GM21447 (cell line): ENCODE data around the gene NUDT9.
"Not testable (repeated sequence)": the region's sequence is repeated elsewhere in the genome, so short reads cannot be mapped to it uniquely, and the experiment has no call there.

ENCODE experiments used
- ATAC-seq: cut with Tn5 transposase; IDR thresholded peaks from one replicate; pipeline ENCODE4 v1.9.1; 2021; ENCODE audit not compliant: unreplicated experiment

NUDT9 gene

GRCh38 chr4:87406902-87407301, 15.5 kb upstream of the NUDT9 start:
- not testable (repeated sequence) for ATAC-seq

- no peak for ATAC-seq
Measured at GRCh38 chr4:87409420-87409939, 12.9 kb upstream of the NUDT9 start.

DNA sequence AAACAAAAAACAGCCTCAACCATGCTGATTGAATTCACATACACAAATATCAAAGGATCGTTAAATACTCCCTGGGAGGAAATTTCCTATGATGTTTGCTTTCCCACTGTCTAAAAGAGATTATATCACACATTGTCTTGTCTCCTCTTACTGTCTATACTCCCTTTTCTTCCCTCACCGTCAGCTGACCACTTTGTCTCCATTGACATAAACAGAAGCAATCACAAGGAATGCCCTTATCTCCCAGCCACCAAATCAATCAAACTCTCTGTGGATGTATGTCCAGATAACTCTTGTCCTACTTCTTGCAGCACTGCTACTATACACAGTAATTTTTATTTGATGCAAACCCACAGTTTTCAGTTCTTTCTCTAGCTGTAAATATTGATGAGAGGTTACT, 12.2 kb upstream of the NUDT9 start:
- ATAC-seq, result no peak

GRCh38 chr4:87410679-87411078, 11.7 kb upstream of the NUDT9 start:
- no peak for ATAC-seq

- ATAC-seq, result no peak
Measured at GRCh38 chr4:87414816-87415215, 7.6 kb upstream of the NUDT9 start.

- no peak for ATAC-seq
Measured at GRCh38 chr4:87416965-87417364, 5.4 kb upstream of the NUDT9 start.

- ATAC-seq, result not testable (repeated sequence)
Measured at GRCh38 chr4:87418410-87418809, 4.0 kb upstream of the NUDT9 start.

DNA sequence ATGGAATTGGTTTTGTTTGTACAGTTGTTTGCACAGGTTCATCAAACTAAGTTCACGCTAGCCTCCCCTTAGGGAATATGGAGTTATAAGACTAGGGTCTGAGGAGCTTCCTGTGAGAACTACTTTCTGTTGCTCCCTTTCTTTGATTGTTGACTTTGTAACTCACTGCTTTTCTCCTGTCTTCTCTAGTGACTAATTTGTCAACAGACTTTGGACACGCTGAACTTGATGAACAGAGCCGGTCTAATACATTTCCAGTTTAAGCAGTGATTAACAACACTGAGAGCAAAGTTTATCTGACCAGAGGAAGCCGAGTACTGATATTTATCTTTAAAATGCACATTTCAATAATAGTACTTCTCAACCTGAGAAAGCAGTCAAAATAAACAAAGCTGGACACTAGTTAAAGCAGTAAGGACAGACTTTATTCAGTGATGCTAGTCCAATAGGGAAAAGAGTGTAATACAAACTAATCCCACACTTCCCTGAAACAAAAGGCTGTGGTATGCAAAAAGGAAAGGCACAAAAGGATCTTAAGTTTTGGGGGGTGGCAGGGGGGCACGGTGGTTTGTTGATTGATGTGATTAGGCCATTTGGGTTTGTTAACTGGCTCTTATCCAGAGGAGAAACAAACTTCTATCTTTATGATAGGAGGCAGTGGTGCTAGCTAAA, 2.7 kb upstream of the NUDT9 start:
- no peak for ATAC-seq

GRCh38 chr4:87420276-87420830, 2.0 kb upstream of the NUDT9 start:
- ATAC-seq, result no peak

DNA sequence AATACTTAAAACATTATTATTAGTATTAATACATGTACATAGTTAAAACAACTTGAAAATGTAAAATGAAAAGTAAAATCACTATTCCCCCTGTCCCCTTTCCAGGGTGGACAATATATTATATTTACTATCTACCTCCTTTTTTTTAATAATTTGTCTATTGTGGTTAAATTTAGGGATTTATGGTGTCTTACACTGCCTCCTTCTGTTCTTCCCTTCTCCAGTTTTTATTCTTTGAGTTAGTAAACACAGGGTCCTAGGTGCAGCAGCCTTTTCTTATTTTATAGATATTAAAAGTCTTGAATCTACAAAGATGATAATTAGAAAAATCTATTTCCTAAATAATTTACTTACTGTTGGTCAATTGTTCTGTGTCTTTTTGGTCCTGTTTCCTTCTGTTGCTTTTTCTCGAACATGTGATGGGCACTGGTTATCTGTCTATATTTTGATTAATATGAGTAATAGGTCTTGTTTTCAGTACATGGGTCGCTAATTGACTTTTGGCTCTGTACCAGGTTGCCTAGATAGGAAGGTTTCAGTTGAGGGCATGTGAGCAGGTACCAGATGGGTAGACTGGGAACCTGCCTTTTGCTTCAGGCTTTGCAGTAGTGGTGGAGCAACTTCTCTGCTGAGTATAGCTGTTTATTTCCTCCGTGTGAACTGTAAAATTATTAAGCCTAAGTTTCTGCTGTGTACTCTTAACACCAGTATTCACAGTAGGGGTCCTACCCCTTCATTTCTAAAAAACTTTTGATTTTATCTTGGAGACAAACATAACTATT, 1.1 kb downstream of the NUDT9 start:
- ATAC-seq, result no peak

GRCh38 chr4:87424099-87424543, 1.7 kb downstream of the NUDT9 start:
- ATAC-seq, result not testable (repeated sequence)

DNA sequence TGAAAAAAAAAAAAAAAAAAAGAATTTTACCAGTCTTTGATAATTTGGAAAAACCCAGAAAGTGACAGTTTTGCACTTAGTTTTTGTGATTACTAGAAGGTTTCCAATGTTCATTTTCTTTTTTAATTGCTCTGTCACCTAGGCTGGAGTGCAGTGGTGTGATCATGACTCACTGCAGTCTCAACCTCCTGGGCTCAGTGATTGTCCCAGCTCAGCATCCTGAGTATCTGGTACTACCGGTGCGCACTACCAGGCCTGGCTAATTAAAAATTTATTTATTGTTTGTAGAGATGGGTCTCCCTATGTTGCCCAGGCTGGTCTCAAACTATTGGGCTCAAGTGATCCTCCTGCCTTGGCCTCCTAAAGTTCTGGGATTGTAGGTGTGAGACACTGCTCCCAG, 3.3 kb downstream of the NUDT9 start:
- no peak for ATAC-seq

DNA sequence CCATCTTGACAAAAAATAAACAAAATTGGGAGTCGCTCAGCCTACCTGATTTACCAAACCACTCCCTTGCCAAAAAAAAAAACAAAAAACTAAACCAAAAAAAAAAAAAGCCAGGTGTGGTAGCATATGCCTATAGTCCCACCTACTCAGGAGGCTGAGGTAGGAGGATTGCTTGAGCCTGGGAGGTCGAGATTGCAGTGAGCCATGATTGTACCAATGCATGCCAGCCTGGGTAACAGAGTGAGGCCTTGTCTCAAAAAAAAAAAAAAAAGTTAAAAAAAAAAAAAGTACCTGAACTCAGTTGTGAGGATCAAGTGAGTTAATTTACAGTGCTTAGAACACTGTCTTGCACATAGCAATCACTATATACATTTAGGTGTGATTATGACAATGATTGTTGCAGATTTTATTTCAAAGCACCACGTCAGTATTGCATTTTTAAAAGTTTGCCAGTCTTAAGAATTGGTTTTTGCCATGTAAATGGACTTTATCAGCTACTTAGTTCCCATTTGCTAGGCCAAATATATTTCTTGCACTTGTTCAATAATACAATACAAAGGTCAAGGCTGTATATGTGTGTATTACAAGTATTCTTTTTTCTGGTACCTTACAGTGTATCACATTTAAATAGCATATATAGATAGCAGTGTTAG, 4.6 kb downstream of the NUDT9 start:
- ATAC-seq, result no peak

- ATAC-seq, result no peak
Measured at GRCh38 chr4:87427518-87427868, 5.1 kb downstream of the NUDT9 start.

DNA sequence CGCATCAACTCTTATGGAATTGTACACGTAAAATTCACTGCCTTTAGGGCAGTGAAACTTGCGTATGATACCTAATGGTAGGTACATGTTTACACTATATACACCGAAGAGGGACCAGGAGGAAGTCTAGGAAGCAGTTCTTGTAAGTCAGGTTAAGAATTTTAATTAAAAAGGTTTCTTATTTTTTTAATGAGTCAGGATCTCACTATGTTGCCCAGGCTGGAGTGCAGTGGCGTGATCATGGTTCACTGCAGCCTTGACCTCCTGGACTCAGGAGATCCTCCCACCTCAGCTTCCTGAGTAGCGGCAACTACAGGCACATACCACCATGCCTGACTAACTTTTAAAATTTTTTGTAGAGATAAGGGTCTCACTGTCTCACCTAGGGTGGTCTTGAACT, 6.6 kb downstream of the NUDT9 start:
- ATAC-seq, result no peak

DNA sequence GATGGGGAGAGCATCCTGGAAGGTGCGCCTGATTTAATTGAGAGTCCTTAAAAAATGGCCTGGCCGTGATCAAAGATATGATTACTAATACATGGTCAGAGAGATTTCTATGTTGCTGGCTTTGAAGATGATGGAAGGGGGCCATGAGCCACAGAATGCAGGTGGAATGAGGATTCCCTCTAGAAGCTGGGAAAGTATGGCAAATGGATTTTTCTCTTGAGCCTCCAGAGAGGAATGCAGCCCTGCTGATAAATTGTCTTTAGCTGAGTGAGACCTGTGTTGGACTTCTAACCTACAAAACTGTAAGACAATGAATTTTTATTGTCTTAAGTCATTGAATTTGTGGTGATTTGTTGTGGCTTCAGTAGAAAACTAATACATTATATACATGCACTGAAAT, 7.7 kb downstream of the NUDT9 start:
- no peak for ATAC-seq

DNA sequence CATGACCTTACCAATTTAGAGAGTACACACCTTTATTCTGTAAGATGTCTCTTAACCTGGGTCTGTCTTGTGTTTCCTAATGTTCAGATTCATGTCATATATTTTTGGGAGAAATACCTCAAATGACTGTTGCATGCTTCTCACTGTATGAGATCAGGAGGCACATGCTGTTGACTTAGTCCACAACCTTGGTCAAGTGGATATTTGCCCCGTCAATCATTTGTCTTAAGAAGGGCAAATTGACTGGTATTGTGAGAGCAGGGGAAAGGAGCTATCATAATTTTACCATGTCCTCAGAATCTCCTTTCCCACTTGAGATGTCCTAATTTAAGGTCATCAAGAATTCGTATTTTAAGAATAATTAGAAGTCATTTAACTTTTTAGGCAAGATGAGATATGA, 11.0 kb downstream of the NUDT9 start:
- no peak for ATAC-seq

DNA sequence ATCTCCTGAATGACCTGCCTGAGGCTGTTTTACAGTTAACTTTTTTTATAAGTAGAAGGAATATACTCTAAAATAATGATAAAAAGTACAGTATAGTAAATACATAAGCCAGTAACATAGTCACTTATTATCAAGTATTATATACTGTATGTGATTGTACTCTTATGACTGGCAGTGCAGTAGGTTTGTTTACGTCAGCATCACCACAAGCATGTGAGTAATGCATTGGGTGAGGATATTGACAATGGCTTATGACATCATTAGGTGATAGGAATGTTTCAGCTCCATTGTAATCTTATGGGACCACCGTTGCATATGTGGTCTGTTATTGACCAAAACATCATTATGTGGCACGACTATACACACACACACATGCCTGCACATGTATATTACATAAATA, 20.5 kb downstream of the NUDT9 start:
- ATAC-seq, result no peak

GRCh38 chr4:87444741-87445140, 22.4 kb downstream of the NUDT9 start:
- ATAC-seq, result no peak

GRCh38 chr4:87445964-87446363, 23.6 kb downstream of the NUDT9 start:
- no peak for ATAC-seq

DNA sequence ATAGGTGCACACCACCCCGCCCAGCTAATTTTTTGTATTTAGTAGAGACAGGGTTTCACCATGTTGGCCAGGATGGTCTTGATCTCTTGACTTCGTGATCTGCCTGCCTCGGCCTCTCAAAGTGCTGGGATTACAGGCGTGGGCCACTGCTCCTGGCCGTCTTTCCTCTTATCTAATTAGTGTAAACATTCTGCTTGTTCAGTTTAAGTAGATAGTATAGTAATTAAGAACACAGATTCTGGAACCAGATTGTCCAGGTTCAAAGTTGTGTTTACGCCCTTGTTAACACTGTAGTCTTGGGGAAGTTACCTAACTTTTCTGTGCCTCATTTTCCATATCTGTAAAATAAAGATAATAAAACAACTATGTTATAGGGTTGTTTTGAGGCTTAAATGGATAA, 24.0 kb downstream of the NUDT9 start:
- ATAC-seq, result not testable (repeated sequence)

- no peak for ATAC-seq
Measured at GRCh38 chr4:87451537-87451936, 29.2 kb downstream of the NUDT9 start.
